B cell (primary cell): ENCODE measurements around the gene SLC29A4. TPM values are rescaled to one million over a fixed set of nuclear protein-coding genes. Genes with fewer than 3 reads are reported as not detected.
"Not testable (repeated sequence)": the region's sequence is repeated elsewhere in the genome, so short reads cannot be mapped to it uniquely, and the experiment has no call there.

Source experiments
- ATAC-seq: fragments of 200-7000 bp; cut with Tn5 transposase; one replicate; pipeline ENCODE4 v1.10.0; 2021; ENCODE audit warnings: low read depth, mild to moderate bottlenecking, moderate number of reproducible peaks, moderate library complexity
- CTCF ChIA-PET: fragments of 350-600 bp; sonication (Branson Sonifier 250); formaldehyde crosslinking; loops from one replicate; lab custom pipeline; 2021; ENCODE audit warnings: antibody characterized with exemption, inconsistent platforms; lab: Charles Lee
- POLR2A ChIA-PET: fragments of 350-600 bp; sonication (Branson Sonifier 250); formaldehyde crosslinking; loops from one replicate; lab custom pipeline; 2021; ENCODE audit warnings: antibody characterized with exemption; lab: Charles Lee
- DNase-seq: peaks from one replicate; pipeline ENCODE4 v3.0.0; 2013
- H2AFZ ChIP-seq: 2 replicates; pipeline ENCODE4 v1.6.1; 2012; ENCODE audit warnings: mild to moderate bottlenecking, low read depth, low read length; ENCODE audit not compliant: insufficient read depth, poor library complexity, severe bottlenecking
- H3K27ac ChIP-seq, 2 donors: 1 replicate in 1 of 2; 2 replicates in 1 of 2; pipeline ENCODE4 v1.5.1; 2012 to 2013; ENCODE audit warnings: low read length in 2 of 2, mild to moderate bottlenecking in 2 of 2, moderate library complexity in 1 of 2
- H3K27me3 ChIP-seq, 4 experiments: fragments of 200-600 bp in 1 of 4; sonication (generic) in 1 of 4; replicated peaks in 1 of 4; 1 replicate in 2 of 4; 2 replicates in 2 of 4; pipeline versions ENCODE4 v1.6.1 to v1.7.0; 2013 to 2016; ENCODE audit warnings: low read length in 3 of 4, mild to moderate bottlenecking in 2 of 4, mixed read lengths in 1 of 4, moderate library complexity in 1 of 4; ENCODE audit not compliant: insufficient read depth in 4 of 4, control insufficient read depth in 3 of 4; ENCODE audit errors: control extremely low read depth in 1 of 4
- H3K36me3 ChIP-seq, 2 experiments: replicated peaks in 1 of 2; 1 replicate in 1 of 2; 2 replicates in 1 of 2; pipeline versions ENCODE4 v1.6.1 to v1.7.1; 2013; ENCODE audit warnings: low read length in 1 of 2; ENCODE audit not compliant: insufficient read depth in 2 of 2, control insufficient read depth in 1 of 2; ENCODE audit errors: control extremely low read depth in 1 of 2, extremely low read depth in 1 of 2
- H3K4me1 ChIP-seq, 2 donors: fragments of 200-600 bp in 1 of 2; sonication (generic) in 1 of 2; 1 replicate in 1 of 2; 2 replicates in 1 of 2; pipeline versions ENCODE4 v1.5.1 to v1.6.1; 2013 to 2017; ENCODE audit warnings: low read length in 2 of 2; ENCODE audit not compliant: control insufficient read depth in 2 of 2, insufficient read depth in 2 of 2
- H3K4me2 ChIP-seq: replicated peaks from 2 replicates; pipeline ENCODE3; 2012; ENCODE audit warnings: mild to moderate bottlenecking, low read depth, low read length; ENCODE audit not compliant: poor library complexity, severe bottlenecking
- H3K4me3 ChIP-seq, 5 experiments: fragments of 200-600 bp in 1 of 5; sonication (generic) in 1 of 5; 1 replicate in 3 of 5; 2 replicates in 2 of 5; pipeline versions ENCODE4 v1.5.1 to v1.7.0; 2011 to 2016; ENCODE audit warnings: low read length in 4 of 5, mild to moderate bottlenecking in 4 of 5, low read depth in 2 of 5, control low read depth in 1 of 5, moderate library complexity in 1 of 5; ENCODE audit not compliant: insufficient read depth in 1 of 5; ENCODE audit errors: control extremely low read depth in 1 of 5, extremely low read depth in 1 of 5
- H3K79me2 ChIP-seq: fragments of 200-600 bp; sonication (generic); one replicate; pipeline ENCODE4 v1.6.0; 2016; ENCODE audit warnings: low read length; ENCODE audit not compliant: control insufficient read depth, insufficient read depth
- H3K9ac ChIP-seq: fragments of 200-600 bp; sonication (generic); 2 replicates; pipeline ENCODE4 v1.6.1; 2017; ENCODE audit warnings: mild to moderate bottlenecking, low read length, moderate library complexity
- H3K9me3 ChIP-seq, 3 donors: one replicate each; pipeline versions ENCODE4 v1.6.1 to v1.7.1; 2013; ENCODE audit warnings: low read length in 2 of 3; ENCODE audit not compliant: control insufficient read depth in 2 of 3, insufficient read depth in 1 of 3; ENCODE audit errors: control extremely low read depth in 1 of 3
- H4K20me1 ChIP-seq: 2 replicates; pipeline ENCODE4 v1.6.0; 2012; ENCODE audit warnings: mild to moderate bottlenecking, low read length; ENCODE audit not compliant: insufficient read depth, control insufficient read depth, poor library complexity, severe bottlenecking
- H3K27ac Mint-ChIP-seq: one replicate; pipeline ENCODE4 v1.8.0; 2021; ENCODE audit warnings: mixed read lengths
- H3K27me3 Mint-ChIP-seq: one replicate; pipeline ENCODE4 v1.8.0; 2021; ENCODE audit warnings: mixed read lengths
- H3K4me1 Mint-ChIP-seq: one replicate; pipeline ENCODE4 v1.8.0; 2021; ENCODE audit warnings: mixed read lengths
- H3K4me3 Mint-ChIP-seq: one replicate; pipeline ENCODE4 v1.8.0; 2021; ENCODE audit warnings: mixed read lengths
- H3K9me3 Mint-ChIP-seq: one replicate; pipeline ENCODE4 v1.8.0; 2022; ENCODE audit warnings: mixed read lengths; ENCODE audit not compliant: insufficient read depth
- CTCF ChIP-seq: fragments of 200-600 bp; IDR thresholded peaks from one replicate; pipeline ENCODE4 v1.8.0; 2022; ENCODE audit warnings: antibody characterized with exemption, mild to moderate bottlenecking
- EZH2 ChIP-seq: IDR thresholded peaks from 2 replicates; pipeline ENCODE4 v1.6.1; 2012; ENCODE audit warnings: borderline replicate concordance, low read depth, mild to moderate bottlenecking, moderate library complexity, low read length; ENCODE audit not compliant: insufficient read depth, poor library complexity, severe bottlenecking
- WGBS: methylation state at CpG from one replicate; pipeline ENCODE4 v1.1.5; 2013; ENCODE audit warnings: missing lambda C conversion rate; ENCODE audit not compliant: insufficient coverage; 5-methylcytosine and 5-hydroxymethylcytosine counted together
- intact Hi-C: fragments of 100-400 bp; cut with micrococcal nuclease; formaldehyde crosslinking; loops from one replicate; pipeline ENCODE4 v1.10.0; 2022
- polyA plus RNA-seq: library from polyadenylated mRNA; depleted of rRNA; stranded (reverse); fragments of >200 nt; gene quantifications from 2 replicates; pipeline ENCODE4 v1.2.3, GENCODE V29; 2012
- total RNA-seq, 2 donors: library from RNA; stranded (reverse); fragments of 120-200 nt in 1 of 2; gene quantifications; 1 replicate in 1 of 2; 2 replicates in 1 of 2; pipeline versions ENCODE4 v1.2.3 to v1.2.4, GENCODE V29; 2013 to 2022

SLC29A4 gene
- total and polyA plus RNA-seq, 2 donors (not counting 1 experiment from before 2014, with no cell fraction given): 0.21 to 0.67 TPM

DNA sequence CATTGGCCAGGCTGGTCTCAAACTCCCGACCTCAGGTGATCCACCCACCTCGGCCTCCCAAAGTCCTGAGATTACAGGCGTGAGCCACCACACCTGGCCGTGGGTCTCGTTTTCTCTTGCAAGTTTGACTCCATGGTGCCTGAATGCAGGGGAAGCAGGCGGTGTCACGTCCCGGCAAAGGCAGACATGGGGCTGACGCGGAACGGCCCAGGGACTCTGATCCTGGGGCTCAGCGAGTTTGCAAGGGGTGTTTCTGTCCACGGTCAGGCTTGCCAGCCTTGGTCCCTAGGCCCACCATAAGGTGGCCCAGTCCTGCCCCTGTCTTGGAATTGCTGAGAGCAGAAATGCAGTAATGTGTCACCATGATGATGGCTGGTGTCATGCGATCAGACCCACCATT lies 6.6 kb upstream of the SLC29A4 start:
- H2AFZ ChIP-seq, H3K27ac Mint-ChIP-seq, H3K4me1 Mint-ChIP-seq, H3K4me2 ChIP-seq, H3K9me3 Mint-ChIP-seq, H3K9ac ChIP-seq, POLR2A ChIA-PET, H3K27ac ChIP-seq, H3K4me1 ChIP-seq, intact Hi-C loops, ATAC-seq, H4K20me1 ChIP-seq, H3K27me3 ChIP-seq, H3K9me3 ChIP-seq, DNase-seq, H3K4me3 Mint-ChIP-seq, H3K79me2 ChIP-seq, H3K36me3 ChIP-seq, H3K4me3 ChIP-seq: not testable (repeated sequence)
- peaks cover 14% of the 10 kb centered on the region for H3K27me3 Mint-ChIP-seq
- WGBS: 93% methylated on average over 14 of the region's 14 CpGs
- CTCF ChIA-PET: interaction anchor here (0.6 kb wide), 1 partner anchor 390 kb away, joined by 3 read pairs; no protein-coding TSS in a partner anchor

DNA sequence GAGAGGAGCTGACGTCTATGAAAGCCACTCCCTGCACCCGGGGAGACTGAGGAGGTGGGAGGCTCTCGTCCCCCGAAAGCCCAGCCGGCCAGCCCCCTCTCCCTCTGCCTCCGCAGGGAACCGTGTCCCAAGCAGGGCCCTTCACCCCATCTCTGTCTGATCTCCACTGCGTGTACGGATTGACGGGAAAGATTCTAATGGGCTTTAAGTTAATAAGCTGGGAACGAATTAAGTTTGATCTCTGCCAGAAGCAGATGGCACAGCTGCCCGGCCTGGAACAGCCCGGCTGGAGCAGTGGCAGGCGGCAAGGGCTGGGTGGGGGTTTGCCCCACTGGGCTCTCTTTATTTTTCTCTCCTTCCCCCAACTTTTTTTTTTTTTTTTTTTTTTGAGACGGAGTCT lies 6.1 kb upstream of the SLC29A4 start:
- Histone ChIP-seq H4K20me1 (no peaks in the 10 kb centered on the region), H3K4me2 (no peak overlapping the region), H3K27ac (no peak overlapping the region), H2AFZ (no peak overlapping the region), H3K36me3 (no peaks in the 10 kb centered on the region), H3K27me3 (no peaks in the 10 kb centered on the region), H3K9me3 (no peaks in the 10 kb centered on the region), H3K79me2 (no peaks in the 10 kb centered on the region), H3K4me3 (no peak overlapping the region), H3K4me1 (no peaks in the 10 kb centered on the region), H3K9ac (no peak overlapping the region)
- POLR2A ChIA-PET: interaction anchor here (0.6 kb wide), 1 partner anchor 405 kb away, joined by 3 read pairs; no protein-coding TSS in a partner anchor
- no peak for ATAC-seq
- Mint-ChIP-seq H3K9me3 (no peaks in the 10 kb centered on the region), H3K4me1 (no peaks in the 10 kb centered on the region), H3K27ac (no peak overlapping the region), H3K4me3 (no peak overlapping the region), H3K27me3 (peaks cover 14% of the 10 kb centered on the region)
- intact Hi-C loops: no loop called here
- DNase-seq: no peak
- TF ChIP-seq EZH2 (no peak), CTCF (no peak)
- CTCF ChIA-PET: interaction anchor here (0.6 to 0.7 kb wide), 2 partner anchors 50 to 390 kb away, joined by 3 read pairs; no protein-coding TSS in a partner anchor
- 83% methylated on average over 1 of the region's 15 CpGs for WGBS
